A549 (cell line): ENCODE results near the gene MAN2B2.

Experiments
- CHD4 ChIP-seq: fragments of 200-600 bp; sonication (generic); IDR thresholded peaks from 2 replicates; pipeline ENCODE4 v1.6.1; 2016; ENCODE audit warnings: antibody characterized with exemption, mild to moderate bottlenecking, borderline replicate concordance
- ELK1 ChIP-seq: fragments of 150-350 bp; IDR thresholded peaks from 2 replicates; pipeline ENCODE4 v1.6.1; 2014; ENCODE audit warnings: low read depth, mild to moderate bottlenecking, low read length
- FOSL2 ChIP-seq, 2 experiments: fragments of 450-650 bp in 1 of 2; fragments of >200 bp in 1 of 2; sonication (Bioruptor Twin) in 1 of 2; formaldehyde crosslinking; IDR thresholded peaks; 2 replicates each; pipeline versions ENCODE4 v1.5.0 to v1.6.1; 2016 to 2020; ENCODE audit warnings: mild to moderate bottlenecking in 1 of 2, moderate library complexity in 1 of 2
- HOXB5 ChIP-seq: fragments of 250-450 bp; sonication (Bioruptor Pico); IDR thresholded peaks from 2 replicates; pipeline ENCODE4 v1.5.0; 2020; ENCODE audit warnings: mild to moderate bottlenecking, moderate library complexity
- MAX ChIP-seq: IDR thresholded peaks from 2 replicates; pipeline ENCODE4 v1.6.1; 2012
- POLR2A ChIP-seq: IDR thresholded peaks from 2 replicates; pipeline ENCODE4 v1.6.1; 2012; ENCODE audit warnings: mild to moderate bottlenecking, low read length
- RAD21 ChIP-seq, 2 experiments: fragments of >200 bp in 1 of 2; sonication (Bioruptor Twin) in 1 of 2; formaldehyde crosslinking in 1 of 2; IDR thresholded peaks in 1 of 2; conservative IDR thresholded peaks in 1 of 2; 2 replicates in 1 of 2; 3 replicates in 1 of 2; pipeline ENCODE4 v1.6.1; 2012 to 2018; ENCODE audit warnings: inconsistent platforms in 1 of 2
- RNF2 ChIP-seq: fragments of 200-600 bp; sonication (generic); IDR thresholded peaks from 2 replicates; pipeline ENCODE4 v1.6.1; 2016; ENCODE audit warnings: low read depth, mild to moderate bottlenecking, antibody characterized with exemption, moderate library complexity, borderline replicate concordance
- USF2 ChIP-seq: fragments of 450-650 bp; IDR thresholded peaks from 2 replicates; pipeline ENCODE4 v1.6.1; 2014; ENCODE audit warnings: antibody characterized with exemption

- no peak for TF ChIP-seq CHD4
- TF ChIP-seq USF2, result no peak
- no peak for TF ChIP-seq ELK1
- no peak for TF ChIP-seq RAD21 (conservative IDR thresholded peaks at IDR 0.05 in 1 of 2, IDR thresholded peaks at IDR 0.05 in 1 of 2)
- TF ChIP-seq FOSL2 (IDR thresholded peaks at IDR 0.05), result no peak
- TF ChIP-seq FOSL2 (CRISPR knock-in tag; IDR thresholded peaks at IDR 0.05), result no peak
- no peak for TF ChIP-seq RNF2
- TF ChIP-seq MAX, result no peak
- no peak for TF ChIP-seq POLR2A
- TF ChIP-seq HOXB5, result no peak
Measured at GRCh38 chr4:6633091-6633906, 58.3 kb downstream of the MAN2B2 start.
